HG03039 (cell line): ENCODE data around the gene NXPH1.

Experiments used
- ATAC-seq: cut with Tn5 transposase; IDR thresholded peaks from one replicate; pipeline ENCODE4 v1.9.1; 2021; ENCODE audit warnings: mild to moderate bottlenecking, moderate library complexity; ENCODE audit not compliant: unreplicated experiment

NXPH1 gene

GRCh38 chr7:8433477-8434289 is at the start of gene NXPH1:
Gene NXPH1 (plus strand): TSS chr7:8433609.
- ATAC-seq: no peak

GRCh38 chr7:8384901-8385300 is 48.5 kb upstream of the NXPH1 start:
- ATAC-seq: no peak

- ATAC-seq: peak; percentile 74
Observed at GRCh38 chr7:8386926-8387550, 46.4 kb upstream of the NXPH1 start.

- ATAC-seq: peak; percentile 59
Observed at GRCh38 chr7:8387551-8388256, 45.7 kb upstream of the NXPH1 start.

- no peak for ATAC-seq
Observed at GRCh38 chr7:8388257-8388625, 45.2 kb upstream of the NXPH1 start.

GRCh38 chr7:8389593-8390261 is 43.7 kb upstream of the NXPH1 start:
- no peak for ATAC-seq

- ATAC-seq: no peak
Observed at GRCh38 chr7:8390262-8390626, 43.2 kb upstream of the NXPH1 start.

GRCh38 chr7:8391353-8392062 is 41.9 kb upstream of the NXPH1 start:
- ATAC-seq: no peak

- no peak for ATAC-seq
Observed at GRCh38 chr7:8396294-8396693, 37.1 kb upstream of the NXPH1 start.

- ATAC-seq: no peak
Observed at GRCh38 chr7:8408871-8409270, 24.5 kb upstream of the NXPH1 start.

GRCh38 chr7:8411103-8411502 is 22.3 kb upstream of the NXPH1 start:
- ATAC-seq: no peak

GRCh38 chr7:8413600-8413999 is 19.8 kb upstream of the NXPH1 start:
- ATAC-seq: no peak

GRCh38 chr7:8418629-8419245 is 14.7 kb upstream of the NXPH1 start:
- ATAC-seq: peak; percentile 84

GRCh38 chr7:8422177-8422576 is 11.2 kb upstream of the NXPH1 start:
- no peak for ATAC-seq

GRCh38 chr7:8423057-8423456 is 10.4 kb upstream of the NXPH1 start:
- no peak for ATAC-seq

GRCh38 chr7:8425223-8425622 is 8.2 kb upstream of the NXPH1 start:
- ATAC-seq: no peak

GRCh38 chr7:8430643-8431042 is 2.8 kb upstream of the NXPH1 start:
- no peak for ATAC-seq

- ATAC-seq: no peak
Observed at GRCh38 chr7:8434290-8435002, 1.0 kb downstream of the NXPH1 start.

- ATAC-seq: no peak
Observed at GRCh38 chr7:8435095-8435494, 1.7 kb downstream of the NXPH1 start.
